Type B pancreatic cell (in vitro differentiated cells): ENCODE results near the gene RNF144A. TPM values are rescaled to one million over a fixed set of nuclear protein-coding genes. Genes with fewer than 3 reads are reported as not detected.

Experiments
- DNase-seq: peaks from one replicate; pipeline ENCODE4 v3.0.0; 2021; ENCODE audit warnings: mixed read lengths; ENCODE audit not compliant: unreplicated experiment; ENCODE audit errors: extremely low spot score
- H3K27ac Mint-ChIP-seq: 2 replicates; pipeline ENCODE4 v1.8.0; 2021; ENCODE audit warnings: mild to moderate bottlenecking, mixed read lengths
- H3K27me3 Mint-ChIP-seq: 2 replicates; pipeline ENCODE4 v1.8.0; 2021; ENCODE audit warnings: mixed read lengths
- H3K36me3 Mint-ChIP-seq: 2 replicates; pipeline ENCODE4 v1.8.0; 2021; ENCODE audit warnings: mixed read lengths
- H3K4me1 Mint-ChIP-seq: one replicate; pipeline ENCODE4 v1.8.0; 2021; ENCODE audit warnings: mixed read lengths; ENCODE audit not compliant: unreplicated experiment
- H3K4me3 Mint-ChIP-seq: 2 replicates; pipeline ENCODE4 v1.8.0; 2021; ENCODE audit warnings: mild to moderate bottlenecking, mixed read lengths
- H3K9me3 Mint-ChIP-seq: 2 replicates; pipeline ENCODE4 v1.8.0; 2021; ENCODE audit warnings: mixed read lengths
- total RNA-seq: library from RNA; stranded (reverse); gene quantifications from 2 replicates; pipeline ENCODE4 v1.2.1, GENCODE V29; 2021; ENCODE audit warnings: low replicate concordance
- TF ChIP-seq, protein P1 (sequence below): fragments of 200-600 bp; sonication (generic); conservative IDR thresholded peaks from 2 replicates; pipeline ENCODE4 v1.5.0; 2021; ENCODE audit warnings: antibody characterized with exemption, mild to moderate bottlenecking

Gene RNF144A
- total RNA-seq, 1 donor from 2014 or later: 35.6 TPM

DNA sequence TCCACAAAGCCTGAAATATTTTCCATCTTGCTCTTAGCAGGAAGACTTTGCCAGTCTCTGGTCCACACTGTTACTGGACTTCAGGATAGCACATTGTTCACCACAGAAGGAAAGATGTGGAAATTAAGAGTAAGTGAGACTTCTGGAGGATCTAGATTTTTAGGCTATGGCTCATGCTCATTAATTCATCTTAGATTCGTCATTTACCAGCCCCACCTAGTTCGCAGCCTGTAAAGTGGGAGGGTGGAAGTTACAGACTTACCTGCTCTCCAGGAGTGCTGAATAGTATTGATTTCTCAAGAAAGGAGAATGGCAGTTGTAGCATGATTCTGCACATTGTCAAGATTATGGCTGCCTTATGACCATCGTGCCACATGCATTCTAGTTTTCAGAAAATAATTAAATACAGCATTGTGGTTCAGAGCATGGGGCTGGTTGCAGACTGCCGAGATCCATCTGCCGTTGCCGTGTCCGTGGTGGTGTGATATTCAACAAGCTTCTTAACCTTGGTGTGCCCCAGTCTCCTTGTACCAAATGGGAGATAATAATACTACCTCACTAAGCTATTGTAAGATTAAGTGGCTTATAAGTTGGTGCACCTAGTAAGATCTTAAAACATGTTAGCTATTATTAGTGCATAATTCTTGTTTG lies 56.8 kb downstream of the RNF144A start:
- H3K27ac Mint-ChIP-seq: peak overlapping the region; percentile 87
- H3K4me3 Mint-ChIP-seq: peak overlapping the region; percentile 11
- no peaks in the 10 kb centered on the region for H3K9me3 Mint-ChIP-seq
- DNase-seq: no peak
- H3K36me3 Mint-ChIP-seq: peaks cover 22% of the 10 kb centered on the region
- peaks cover 8% of the 10 kb centered on the region for H3K4me1 Mint-ChIP-seq
- TF ChIP-seq, protein P1, sequence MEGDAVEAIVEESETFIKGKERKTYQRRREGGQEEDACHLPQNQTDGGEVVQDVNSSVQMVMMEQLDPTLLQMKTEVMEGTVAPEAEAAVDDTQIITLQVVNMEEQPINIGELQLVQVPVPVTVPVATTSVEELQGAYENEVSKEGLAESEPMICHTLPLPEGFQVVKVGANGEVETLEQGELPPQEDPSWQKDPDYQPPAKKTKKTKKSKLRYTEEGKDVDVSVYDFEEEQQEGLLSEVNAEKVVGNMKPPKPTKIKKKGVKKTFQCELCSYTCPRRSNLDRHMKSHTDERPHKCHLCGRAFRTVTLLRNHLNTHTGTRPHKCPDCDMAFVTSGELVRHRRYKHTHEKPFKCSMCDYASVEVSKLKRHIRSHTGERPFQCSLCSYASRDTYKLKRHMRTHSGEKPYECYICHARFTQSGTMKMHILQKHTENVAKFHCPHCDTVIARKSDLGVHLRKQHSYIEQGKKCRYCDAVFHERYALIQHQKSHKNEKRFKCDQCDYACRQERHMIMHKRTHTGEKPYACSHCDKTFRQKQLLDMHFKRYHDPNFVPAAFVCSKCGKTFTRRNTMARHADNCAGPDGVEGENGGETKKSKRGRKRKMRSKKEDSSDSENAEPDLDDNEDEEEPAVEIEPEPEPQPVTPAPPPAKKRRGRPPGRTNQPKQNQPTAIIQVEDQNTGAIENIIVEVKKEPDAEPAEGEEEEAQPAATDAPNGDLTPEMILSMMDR: no peak
- H3K27me3 Mint-ChIP-seq: no peaks in the 10 kb centered on the region

DNA sequence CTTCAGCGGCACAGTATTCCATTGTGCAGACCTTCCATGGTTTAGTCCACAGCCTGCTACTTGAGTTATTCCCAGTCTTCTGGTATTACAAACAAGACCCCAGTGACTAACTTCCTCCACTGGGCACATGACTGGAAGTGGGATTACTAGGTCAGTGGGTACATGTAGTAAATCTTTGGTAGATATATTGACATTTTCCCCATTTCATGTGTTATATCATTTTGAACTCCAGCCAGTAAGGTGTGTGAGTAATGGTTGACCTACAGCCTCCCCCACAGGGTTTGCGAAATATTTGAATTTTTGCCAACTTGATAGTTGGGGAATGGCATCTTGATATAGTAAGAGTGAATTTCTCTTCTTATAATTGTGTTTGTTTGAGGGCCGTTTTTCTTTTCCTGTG lies 58.8 kb downstream of the RNF144A start:
- no peak overlapping the region for H3K27ac Mint-ChIP-seq
- DNase-seq: no peak
- TF ChIP-seq, protein P1: no peak
- H3K36me3 Mint-ChIP-seq: peaks cover 24% of the 10 kb centered on the region
- H3K4me1 Mint-ChIP-seq: peaks cover 8% of the 10 kb centered on the region
- no peak overlapping the region for H3K4me3 Mint-ChIP-seq
- H3K9me3 Mint-ChIP-seq: no peaks in the 10 kb centered on the region
- H3K27me3 Mint-ChIP-seq: no peaks in the 10 kb centered on the region

DNA sequence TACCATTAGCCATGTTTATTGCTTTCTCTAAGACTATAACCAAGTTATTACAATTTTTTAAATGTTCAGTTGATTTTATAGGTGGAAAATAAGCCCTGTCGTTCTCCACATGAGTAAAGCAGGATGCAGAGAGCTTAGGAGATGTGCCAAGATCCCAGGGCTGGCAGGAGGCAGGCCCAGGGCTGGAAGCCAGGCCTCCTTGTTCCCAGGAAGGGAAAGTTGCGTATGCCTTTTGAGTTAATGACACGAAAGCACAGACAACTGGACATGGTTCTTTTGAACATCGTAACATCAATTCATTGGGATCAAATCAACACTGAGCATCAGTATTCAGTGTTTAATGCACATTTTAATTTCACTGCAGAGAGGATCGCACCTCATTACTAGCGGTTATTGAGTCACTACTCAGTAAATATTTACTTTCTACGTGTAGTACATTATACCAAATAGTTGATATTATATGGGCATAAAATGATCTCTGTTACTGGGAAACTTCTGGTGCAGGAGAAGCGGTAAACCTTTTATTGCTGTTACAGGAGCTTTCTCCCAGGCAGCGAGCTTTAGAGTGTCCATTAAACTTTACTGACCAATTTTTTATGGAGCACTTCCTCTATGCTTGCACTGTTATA lies 60.0 kb downstream of the RNF144A start:
- DNase-seq: no peak
- H3K27ac Mint-ChIP-seq: no peak overlapping the region
- TF ChIP-seq, protein P1: no peak
- H3K4me1 Mint-ChIP-seq: peaks cover 5% of the 10 kb centered on the region
- peaks cover 30% of the 10 kb centered on the region for H3K36me3 Mint-ChIP-seq
- no peaks in the 10 kb centered on the region for H3K27me3 Mint-ChIP-seq
- no peak overlapping the region for H3K4me3 Mint-ChIP-seq
- peaks cover 8% of the 10 kb centered on the region for H3K9me3 Mint-ChIP-seq

DNA sequence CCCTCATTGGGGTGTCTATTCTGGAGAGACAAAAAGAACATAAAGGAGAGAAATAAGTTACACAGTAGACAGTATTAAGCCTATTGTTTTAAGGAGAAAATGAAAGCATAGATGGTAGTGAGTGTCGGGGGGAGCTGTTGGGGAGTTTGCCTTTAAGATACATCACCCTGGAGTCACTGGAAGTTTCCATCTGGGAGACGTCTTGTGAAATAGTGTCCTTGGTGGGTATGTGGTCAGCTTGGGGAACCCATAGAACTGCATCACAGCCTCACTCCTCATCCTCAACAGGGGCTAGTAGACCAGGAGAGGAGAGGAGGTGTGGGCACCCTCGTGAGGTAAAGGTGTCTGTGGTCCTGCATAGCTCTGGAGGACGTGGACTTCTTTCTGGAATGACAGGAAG lies 60.6 kb downstream of the RNF144A start:
- H3K27me3 Mint-ChIP-seq: no peaks in the 10 kb centered on the region
- no peak overlapping the region for H3K4me3 Mint-ChIP-seq
- no peak for DNase-seq
- TF ChIP-seq, protein P1: no peak
- peaks cover 8% of the 10 kb centered on the region for H3K9me3 Mint-ChIP-seq
- peaks cover 30% of the 10 kb centered on the region for H3K36me3 Mint-ChIP-seq
- H3K27ac Mint-ChIP-seq: no peak overlapping the region
- H3K4me1 Mint-ChIP-seq: peaks cover 7% of the 10 kb centered on the region

DNA sequence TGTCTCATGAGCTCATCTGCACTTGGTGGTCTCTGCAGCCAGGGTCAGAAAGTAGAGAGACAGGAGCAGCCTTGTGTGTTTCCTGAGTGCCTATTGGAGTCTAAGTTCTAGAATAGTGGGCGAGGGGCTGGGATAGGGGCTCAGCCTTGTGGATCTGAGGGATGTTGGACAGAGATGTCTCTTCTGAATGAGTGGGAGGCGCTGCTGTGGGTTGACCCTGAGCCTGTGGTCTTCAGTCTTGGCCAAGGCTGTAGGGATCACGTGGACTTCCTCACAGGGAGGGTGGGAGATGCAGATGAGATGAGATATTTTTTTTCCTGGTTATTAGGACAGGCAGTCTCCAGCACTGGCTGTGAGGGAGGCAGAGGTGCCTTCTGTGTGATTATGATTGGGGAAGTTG lies 61.8 kb downstream of the RNF144A start:
- TF ChIP-seq, protein P1: no peak
- H3K27ac Mint-ChIP-seq: no peak overlapping the region
- no peaks in the 10 kb centered on the region for H3K27me3 Mint-ChIP-seq
- no peak for DNase-seq
- peaks cover 29% of the 10 kb centered on the region for H3K36me3 Mint-ChIP-seq
- H3K9me3 Mint-ChIP-seq: peaks cover 8% of the 10 kb centered on the region
- H3K4me1 Mint-ChIP-seq: peaks cover 17% of the 10 kb centered on the region
- H3K4me3 Mint-ChIP-seq: no peak overlapping the region
